Endothelial cell of umbilical vein (primary cell): ENCODE measurements around the gene TIAM1. TPM values are rescaled to one million over a fixed set of nuclear protein-coding genes. Genes with fewer than 3 reads are reported as not detected.

Experiments used
- BruUV-seq: library from RNA; stranded (reverse); fragments of 400-500 nt; replicated peaks from 2 replicates; lab custom pipeline; 2021; lab: Mats Ljungman, UMichigan
- CTCF ChIA-PET: fragments of 300-600, 350-600 bp; sonication (Branson Sonifier 250); formaldehyde crosslinking; loops from one replicate; lab custom pipeline; 2021; ENCODE audit warnings: antibody characterized with exemption, inconsistent platforms; lab: Charles Lee
- POLR2A ChIA-PET: fragments of 300-600, 350-600 bp; sonication (Branson Sonifier 250); formaldehyde crosslinking; loops from one replicate; lab custom pipeline; 2021; ENCODE audit warnings: antibody characterized with exemption, inconsistent platforms; lab: Charles Lee
- DNase-seq: peaks from one replicate; pipeline ENCODE4 v3.0.0-alpha.2; 2011; ENCODE audit warnings: low read depth, low spot score
- FAIRE-seq: peaks from 2 replicates; lab custom pipeline; 2011; peaks lifted over from hg19 to GRCh38; lab: Jason Lieb, UNC
- H2AFZ ChIP-seq: 2 replicates; pipeline ENCODE4 v1.6.0; 2012; ENCODE audit warnings: low read depth, low read length, control low read depth, inconsistent platforms
- H3K27ac ChIP-seq: 2 replicates; pipeline ENCODE4 v1.5.1; 2011; ENCODE audit warnings: low read depth, mild to moderate bottlenecking, control low read depth, low read length, moderate library complexity; ENCODE audit not compliant: insufficient read depth
- H3K27me3 ChIP-seq, 2 experiments: 2 replicates each; pipeline versions ENCODE4 v1.6.0 to v1.6.1; 2011; ENCODE audit warnings: low read length in 2 of 2, mixed read lengths in 1 of 2; ENCODE audit not compliant: control insufficient read depth in 2 of 2, insufficient read depth in 2 of 2
- H3K36me3 ChIP-seq, 2 experiments: 2 replicates in 1 of 2; 3 replicates in 1 of 2; pipeline ENCODE4 v1.5.1; 2011; ENCODE audit warnings: low read length in 2 of 2, mild to moderate bottlenecking in 1 of 2, moderate library complexity in 1 of 2; ENCODE audit not compliant: control insufficient read depth in 2 of 2, insufficient read depth in 2 of 2; ENCODE audit errors: extremely low read depth in 1 of 2
- H3K4me1 ChIP-seq: 3 replicates; pipeline ENCODE4 v1.5.1; 2011; ENCODE audit warnings: mild to moderate bottlenecking, low read length; ENCODE audit not compliant: control insufficient read depth, insufficient read depth; ENCODE audit errors: extremely low read depth
- H3K4me2 ChIP-seq: 2 replicates; pipeline ENCODE4 v1.6.1; 2011; ENCODE audit warnings: low read length, control low read depth, mixed read lengths; ENCODE audit not compliant: insufficient read depth
- H3K4me3 ChIP-seq, 3 experiments: fragments of 200-600 bp in 1 of 3; sonication (generic), shearing (Covaris generic) in 1 of 3; replicated peaks in 1 of 3; 2 replicates each; pipeline ENCODE4 v1.5.1; 2011 to 2016; ENCODE audit warnings: control low read depth in 3 of 3, low read length in 3 of 3, mild to moderate bottlenecking in 2 of 3, inconsistent platforms in 1 of 3, low read depth in 1 of 3, moderate library complexity in 1 of 3; ENCODE audit not compliant: insufficient read depth in 1 of 3
- H3K79me2 ChIP-seq: 2 replicates; pipeline ENCODE4 v1.6.0; 2012; ENCODE audit warnings: low read length, inconsistent platforms; ENCODE audit not compliant: control insufficient read depth, insufficient read depth
- H3K9ac ChIP-seq: replicated peaks from 2 replicates; pipeline ENCODE3; 2011; ENCODE audit warnings: low read length, control low read depth; ENCODE audit not compliant: insufficient read depth; ENCODE audit errors: extremely low read depth
- H3K9me1 ChIP-seq: replicated peaks from 3 replicates; pipeline ENCODE4 v1.6.0; 2011; ENCODE audit warnings: mild to moderate bottlenecking, low read length; ENCODE audit not compliant: control insufficient read depth, insufficient read depth; ENCODE audit errors: extremely low read depth
- H3K9me3 ChIP-seq: replicated peaks from 2 replicates; pipeline ENCODE4 v1.5.1; 2012; ENCODE audit warnings: low read length, inconsistent platforms; ENCODE audit not compliant: control insufficient read depth, insufficient read depth
- H4K20me1 ChIP-seq: replicated peaks from 2 replicates; pipeline ENCODE3; 2011; ENCODE audit warnings: mild to moderate bottlenecking, low read length; ENCODE audit not compliant: control insufficient read depth, insufficient read depth; ENCODE audit errors: extremely low read depth
- EZH2 ChIP-seq: IDR thresholded peaks from 2 replicates; pipeline ENCODE4 v1.6.1; 2012; ENCODE audit warnings: borderline replicate concordance, low read depth, mild to moderate bottlenecking, moderate library complexity, low read length, inconsistent platforms; ENCODE audit not compliant: severe bottlenecking
- FOS ChIP-seq: IDR thresholded peaks from 2 replicates; pipeline ENCODE4 v1.6.1; 2011; ENCODE audit warnings: mild to moderate bottlenecking, low read length, moderate library complexity, borderline replicate concordance; ENCODE audit not compliant: insufficient read depth
- GATA2 ChIP-seq: IDR thresholded peaks from 2 replicates; pipeline ENCODE4 v1.7.0; 2011; ENCODE audit warnings: low read depth, mild to moderate bottlenecking, moderate library complexity, mixed read lengths, low read length; ENCODE audit not compliant: insufficient read length, insufficient read depth
- JUN ChIP-seq: IDR thresholded peaks from 2 replicates; pipeline ENCODE4 v1.6.1; 2011; ENCODE audit warnings: borderline replicate concordance, low read depth; ENCODE audit not compliant: insufficient read length, insufficient read depth
- MYC ChIP-seq: IDR thresholded peaks from one replicate; pipeline ENCODE4 v1.6.1; 2011; ENCODE audit warnings: mild to moderate bottlenecking, low read depth, low read length
- POLR2A ChIP-seq: IDR thresholded peaks from 2 replicates; pipeline ENCODE4 v1.6.1; 2012; ENCODE audit warnings: low read depth, mild to moderate bottlenecking, control low read depth, low read length
- POLR2AphosphoS5 ChIP-seq: IDR thresholded peaks from 2 replicates; pipeline ENCODE4 v1.6.1; 2012; ENCODE audit warnings: low read depth, mild to moderate bottlenecking, control low read depth, low read length, moderate library complexity; ENCODE audit not compliant: insufficient read depth
- dilution Hi-C: fragments of 300-500 bp; cut with MboI; formaldehyde crosslinking; loops from one replicate; pipeline ENCODE4 v1.15.0; 2019; ENCODE audit warnings: low sequenced_read_pairs; ENCODE audit not compliant: extremely low pct_ligation_motif_present
- intact Hi-C: fragments of 100-400 bp; cut with micrococcal nuclease; formaldehyde crosslinking; loops from one replicate; pipeline ENCODE4 v1.10.0; 2022
- polyA plus RNA-seq, 4 experiments: library from polyadenylated mRNA; depleted of rRNA in 3 of 4; stranded (reverse) in 3 of 4; unstranded in 1 of 4; fragments of >200 nt; gene quantifications; 2 replicates each; pipeline versions ENCODE4 v1.2.1 to v1.2.3, GENCODE V29; 2011 to 2012; ENCODE audit warnings: missing spikeins in 1 of 4
- total RNA-seq: library from RNA; stranded (reverse); gene quantifications from 2 replicates; pipeline ENCODE4 v1.2.3, GENCODE V29; 2021
- TF ChIP-seq, protein P1 (sequence below), 2 donors: IDR thresholded peaks; 1 replicate in 1 of 2; 2 replicates in 1 of 2; pipeline ENCODE4 v1.5.1; 2011; ENCODE audit warnings: low read length in 2 of 2, mild to moderate bottlenecking in 2 of 2, moderate library complexity in 2 of 2, control low read depth in 1 of 2, inconsistent platforms in 1 of 2, low read depth in 1 of 2; ENCODE audit not compliant: insufficient read depth in 1 of 2; ENCODE audit errors: extremely low read depth in 1 of 2
- TF ChIP-seq, protein P2 (sequence below): IDR thresholded peaks from 2 replicates; pipeline ENCODE4 v1.6.1; 2011; ENCODE audit not compliant: insufficient read depth, insufficient read length

TIAM1 gene
- total and polyA plus RNA-seq, 2 donors (not counting 3 experiments of a cell fraction or from before 2014, with no cell fraction given): 0.21 to 0.86 TPM

DNA sequence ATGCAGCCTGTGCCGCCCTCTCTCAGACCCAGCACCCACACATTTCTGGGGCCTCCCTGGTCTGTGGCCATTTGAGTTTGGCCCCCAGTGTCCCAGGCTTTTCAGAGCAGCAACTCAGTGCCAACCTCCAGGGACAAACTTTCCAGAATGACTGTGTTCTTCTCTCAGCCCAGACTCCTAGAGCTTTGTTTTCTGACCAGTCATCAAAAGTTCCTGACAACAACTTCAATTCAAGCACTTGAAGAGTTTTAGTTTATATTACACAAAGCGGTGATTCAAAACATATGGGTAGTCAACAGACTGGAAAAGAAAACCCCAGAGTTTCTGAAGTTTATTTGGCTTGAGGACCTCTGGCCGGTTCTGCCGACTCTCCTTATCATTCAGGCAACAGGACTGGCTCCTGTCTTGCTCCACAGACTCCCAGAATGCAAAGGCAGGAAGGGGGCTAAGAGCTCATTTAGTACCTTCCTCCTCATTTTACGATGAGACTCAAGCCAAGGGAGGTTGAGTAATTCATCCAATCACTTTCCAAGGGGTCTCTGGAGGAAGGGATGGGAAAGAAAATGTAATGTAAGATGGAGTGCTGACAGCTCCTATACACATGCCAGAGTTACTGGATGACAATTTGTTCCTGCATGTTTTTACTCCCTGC lies 27.0 kb upstream of the TIAM1 start:
- no peaks in the 10 kb centered on the region for H3K27me3 ChIP-seq
- no peak for FAIRE-seq
- TF ChIP-seq JUN (no peak), POLR2AphosphoS5 (no peak), MYC (no peak), EZH2 (no peak), GATA2 (no peak), FOS (no peak), POLR2A (no peak)
- TF ChIP-seq, protein P1, sequence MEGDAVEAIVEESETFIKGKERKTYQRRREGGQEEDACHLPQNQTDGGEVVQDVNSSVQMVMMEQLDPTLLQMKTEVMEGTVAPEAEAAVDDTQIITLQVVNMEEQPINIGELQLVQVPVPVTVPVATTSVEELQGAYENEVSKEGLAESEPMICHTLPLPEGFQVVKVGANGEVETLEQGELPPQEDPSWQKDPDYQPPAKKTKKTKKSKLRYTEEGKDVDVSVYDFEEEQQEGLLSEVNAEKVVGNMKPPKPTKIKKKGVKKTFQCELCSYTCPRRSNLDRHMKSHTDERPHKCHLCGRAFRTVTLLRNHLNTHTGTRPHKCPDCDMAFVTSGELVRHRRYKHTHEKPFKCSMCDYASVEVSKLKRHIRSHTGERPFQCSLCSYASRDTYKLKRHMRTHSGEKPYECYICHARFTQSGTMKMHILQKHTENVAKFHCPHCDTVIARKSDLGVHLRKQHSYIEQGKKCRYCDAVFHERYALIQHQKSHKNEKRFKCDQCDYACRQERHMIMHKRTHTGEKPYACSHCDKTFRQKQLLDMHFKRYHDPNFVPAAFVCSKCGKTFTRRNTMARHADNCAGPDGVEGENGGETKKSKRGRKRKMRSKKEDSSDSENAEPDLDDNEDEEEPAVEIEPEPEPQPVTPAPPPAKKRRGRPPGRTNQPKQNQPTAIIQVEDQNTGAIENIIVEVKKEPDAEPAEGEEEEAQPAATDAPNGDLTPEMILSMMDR (IDR thresholded peaks at IDR 0.05; ENCODE audit: extremely low read depth in 1 of 2, insufficient read depth in 1 of 2, low read depth in 1 of 2, low read length in 2 of 2): no peak
- TF ChIP-seq, protein P2, sequence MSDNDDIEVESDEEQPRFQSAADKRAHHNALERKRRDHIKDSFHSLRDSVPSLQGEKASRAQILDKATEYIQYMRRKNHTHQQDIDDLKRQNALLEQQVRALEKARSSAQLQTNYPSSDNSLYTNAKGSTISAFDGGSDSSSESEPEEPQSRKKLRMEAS: no peak
- no peak overlapping the region for H3K4me2 ChIP-seq
- no peaks in the 10 kb centered on the region for H3K36me3 ChIP-seq
- no peak overlapping the region for H2AFZ ChIP-seq
- intact Hi-C loops: no loop called here
- no peaks in the 10 kb centered on the region for H3K4me1 ChIP-seq
- no peaks in the 10 kb centered on the region for H3K9me1 ChIP-seq
- no peak overlapping the region for H3K4me3 ChIP-seq
- no peaks in the 10 kb centered on the region for H3K79me2 ChIP-seq
- CTCF ChIA-PET: no interaction called here
- dilution Hi-C loops: no loop called here
- H4K20me1 ChIP-seq: no peaks in the 10 kb centered on the region
- no peak for DNase-seq
- H3K9me3 ChIP-seq: no peaks in the 10 kb centered on the region
- no peak overlapping the region for H3K9ac ChIP-seq
- H3K27ac ChIP-seq: no peak overlapping the region
- POLR2A ChIA-PET: no interaction called here
- BruUV-seq: no TSS peak
